Stimulated activated naive CD8-positive, alpha-beta T cell treated with anti-CD3 and anti-CD28 coated beads, Interleukin-15, amount 100 ng/mL, for 72 hours (primary cell): ENCODE data around the gene LRRK2.
"Not testable (repeated sequence)": the region's sequence is repeated elsewhere in the genome, so short reads cannot be mapped to it uniquely, and the experiment has no call there.

Experiments used
- ATAC-seq: fragments of 150-1000 bp; cut with Tn5 transposase; 2 replicates; pipeline ENCODE4 v1.10.0; 2021; ENCODE audit warnings: mild to moderate bottlenecking, moderate library complexity
- DNase-seq, 2 donors: peaks; one replicate each; pipeline ENCODE4 v3.0.0; 2021 to 2022
- H3K27ac Mint-ChIP-seq, 2 donors: one replicate each; pipeline ENCODE4 v1.8.0; 2022; ENCODE audit warnings: mild to moderate bottlenecking in 2 of 2, mixed read lengths in 2 of 2, moderate library complexity in 2 of 2
- H3K27me3 Mint-ChIP-seq: one replicate; pipeline ENCODE4 v1.8.0; 2022; ENCODE audit warnings: mixed read lengths
- H3K4me1 Mint-ChIP-seq: one replicate; pipeline ENCODE4 v1.8.0; 2022; ENCODE audit warnings: mild to moderate bottlenecking, mixed read lengths
- H3K4me3 Mint-ChIP-seq, 2 donors: one replicate each; pipeline ENCODE4 v1.8.0; 2022; ENCODE audit warnings: mild to moderate bottlenecking in 2 of 2, mixed read lengths in 2 of 2, moderate library complexity in 1 of 2
- H3K9me3 Mint-ChIP-seq, 2 donors: one replicate each; pipeline ENCODE4 v1.8.0; 2022; ENCODE audit warnings: mixed read lengths in 2 of 2

LRRK2 gene

DNA sequence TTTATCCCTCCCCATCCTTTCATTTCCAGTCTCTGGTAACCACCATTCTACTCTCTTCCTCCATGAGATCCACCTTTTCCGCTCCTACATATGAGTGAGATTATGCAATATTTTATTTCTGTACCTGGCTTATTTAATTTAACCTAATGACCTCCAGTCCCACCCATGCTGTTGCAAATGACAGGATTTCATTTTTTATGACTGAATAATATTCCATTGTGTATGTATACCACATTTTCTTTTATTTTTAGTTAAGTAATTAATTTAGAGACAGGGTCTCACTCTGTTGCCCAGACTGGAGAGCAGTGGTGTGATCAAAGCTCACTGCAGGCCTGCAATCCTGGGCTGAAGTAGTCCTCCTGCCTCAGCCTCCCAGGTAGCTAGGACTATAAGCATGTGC, 2.6 kb downstream of the LRRK2 start:
- Mint-ChIP-seq H3K27me3 (peaks cover 57% of the 10 kb centered on the region), H3K4me1 (peaks cover 6% of the 10 kb centered on the region), H3K9me3 (no peaks in the 10 kb centered on the region), H3K4me3 (no peak overlapping the region), H3K27ac (no peak overlapping the region)
- ATAC-seq = no peak
- DNase-seq = no peak

DNA sequence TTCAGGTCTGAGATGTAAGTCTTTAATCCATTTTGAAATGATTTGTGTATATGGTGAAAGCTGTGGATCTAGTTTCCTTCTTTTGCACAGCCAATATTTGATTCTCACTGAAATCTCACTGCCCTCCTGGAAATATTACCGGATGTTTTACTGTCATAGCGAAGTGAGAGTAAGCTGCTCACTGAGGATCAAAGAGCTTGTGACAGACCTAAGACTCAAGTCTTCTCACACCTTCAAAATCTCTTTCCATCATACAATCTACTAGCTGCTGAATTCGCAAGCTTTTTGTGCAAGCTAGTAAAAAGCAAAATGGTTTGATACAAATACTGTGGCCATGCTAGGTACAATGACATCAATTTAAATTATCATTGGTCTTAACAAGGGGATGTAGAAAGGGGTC, 3.9 kb downstream of the LRRK2 start:
- ATAC-seq (no peak), DNase-seq (no peak)
- H3K27ac Mint-ChIP-seq = no peak overlapping the region
- H3K4me3 Mint-ChIP-seq = no peak overlapping the region
- H3K4me1 Mint-ChIP-seq = peaks cover 6% of the 10 kb centered on the region
- peaks cover 44% of the 10 kb centered on the region for H3K27me3 Mint-ChIP-seq
- H3K9me3 Mint-ChIP-seq = no peaks in the 10 kb centered on the region

DNA sequence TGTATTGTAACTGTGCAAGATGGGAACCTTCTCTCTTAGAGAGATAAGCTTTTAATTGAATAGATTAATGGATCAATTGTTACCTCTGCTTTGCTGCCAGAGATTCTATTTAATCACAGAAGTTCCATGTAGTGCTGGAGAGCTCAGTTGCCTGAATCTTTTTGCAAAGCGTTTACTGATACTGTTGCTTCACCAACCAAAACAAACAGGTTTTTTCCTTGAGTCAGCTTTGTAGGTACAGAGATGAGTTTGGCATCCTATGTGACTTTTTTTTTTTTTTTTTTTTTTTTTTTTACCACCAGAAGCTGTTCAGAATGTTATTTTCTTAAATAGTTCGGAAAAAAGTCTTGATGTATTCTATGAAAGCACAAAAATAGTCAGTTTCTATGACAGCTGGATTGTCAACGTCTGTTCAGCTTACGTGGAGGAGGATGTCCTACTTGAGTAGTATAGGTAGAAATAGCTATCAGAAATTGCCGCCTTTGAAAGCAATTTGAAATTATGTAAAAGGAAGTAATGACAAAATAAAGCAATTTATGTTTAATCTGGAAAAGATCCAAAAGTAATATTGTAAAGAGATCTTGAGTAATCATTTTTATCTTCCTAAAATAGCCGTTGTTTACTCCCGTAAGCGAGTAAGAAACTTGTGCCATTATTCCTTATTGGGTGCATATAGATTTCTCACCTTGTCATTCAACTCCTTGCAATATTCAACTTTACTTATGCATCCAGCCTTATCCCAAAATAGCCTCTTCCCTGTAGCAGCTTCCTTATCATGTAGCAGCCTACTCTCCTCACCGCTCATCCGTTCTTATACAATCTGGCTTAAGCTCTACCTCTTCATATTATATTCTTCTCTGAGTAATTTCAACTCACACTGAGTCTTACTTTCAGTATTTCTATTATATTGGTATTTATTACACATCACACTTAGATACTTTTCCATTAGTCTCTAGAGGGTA, 5.2 kb downstream of the LRRK2 start:
- Mint-ChIP-seq H3K27me3 (peaks cover 36% of the 10 kb centered on the region), H3K27ac (no peak overlapping the region), H3K4me1 (peaks cover 6% of the 10 kb centered on the region), H3K4me3 (no peak overlapping the region), H3K9me3 (no peaks in the 10 kb centered on the region)
- DNase-seq (no peak), ATAC-seq (no peak)

DNA sequence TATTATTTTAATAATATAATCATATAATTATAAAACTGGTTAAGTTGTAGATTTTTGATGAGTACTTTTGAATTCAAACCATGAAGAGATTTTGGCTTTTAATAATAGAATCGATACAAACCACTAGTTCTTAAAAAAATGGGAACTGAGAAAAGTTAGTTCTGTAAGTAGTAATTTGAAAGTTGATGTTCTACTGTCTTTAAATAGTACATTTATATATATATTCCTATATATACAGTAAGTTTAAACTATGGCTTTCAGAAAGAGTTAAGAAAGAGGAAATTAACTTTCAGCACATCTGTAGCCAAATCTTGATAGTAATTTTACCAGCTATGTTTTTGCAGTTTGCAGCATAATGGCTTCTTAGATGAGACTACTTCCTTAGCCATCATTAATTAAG, 7.8 kb downstream of the LRRK2 start:
- no peak overlapping the region for H3K4me3 Mint-ChIP-seq
- H3K9me3 Mint-ChIP-seq = no peaks in the 10 kb centered on the region
- DNase-seq = no peak
- no peak for ATAC-seq
- H3K4me1 Mint-ChIP-seq = no peaks in the 10 kb centered on the region
- H3K27ac Mint-ChIP-seq = no peak overlapping the region
- H3K27me3 Mint-ChIP-seq = peaks cover 21% of the 10 kb centered on the region

DNA sequence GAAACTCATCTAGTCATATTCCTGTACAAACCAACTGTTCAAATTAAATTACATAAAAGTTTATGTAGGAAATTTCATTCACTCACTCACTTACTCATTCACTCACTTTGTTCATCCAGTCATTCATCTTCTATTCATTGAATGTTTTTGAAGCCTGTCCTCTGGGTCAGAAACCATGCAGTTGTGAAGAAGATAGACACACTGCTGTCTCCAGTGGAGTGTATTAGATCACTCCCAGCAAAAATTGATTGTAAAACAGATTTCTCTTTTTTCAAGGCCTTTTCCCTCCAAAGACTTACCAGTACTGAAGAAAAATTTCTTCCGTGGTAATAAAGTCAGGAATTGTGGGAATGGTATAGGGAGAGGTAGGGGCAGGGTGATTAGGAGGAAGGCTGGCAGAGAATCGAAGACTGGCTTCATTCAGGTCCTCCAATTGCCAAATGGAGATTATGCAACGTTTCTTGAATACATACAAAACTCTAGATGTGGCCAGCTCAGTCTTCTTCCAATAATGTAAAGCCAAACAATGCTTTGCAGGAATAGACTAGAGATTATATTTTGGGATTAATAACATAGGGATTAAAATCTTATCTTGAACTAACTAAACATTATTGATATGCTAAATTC, 9.1 kb downstream of the LRRK2 start:
- Mint-ChIP-seq H3K4me3 (no peak overlapping the region), H3K27me3 (peaks cover 9% of the 10 kb centered on the region), H3K4me1 (no peaks in the 10 kb centered on the region), H3K9me3 (no peaks in the 10 kb centered on the region), H3K27ac (no peak overlapping the region)
- no peak for ATAC-seq
- no peak for DNase-seq

DNA sequence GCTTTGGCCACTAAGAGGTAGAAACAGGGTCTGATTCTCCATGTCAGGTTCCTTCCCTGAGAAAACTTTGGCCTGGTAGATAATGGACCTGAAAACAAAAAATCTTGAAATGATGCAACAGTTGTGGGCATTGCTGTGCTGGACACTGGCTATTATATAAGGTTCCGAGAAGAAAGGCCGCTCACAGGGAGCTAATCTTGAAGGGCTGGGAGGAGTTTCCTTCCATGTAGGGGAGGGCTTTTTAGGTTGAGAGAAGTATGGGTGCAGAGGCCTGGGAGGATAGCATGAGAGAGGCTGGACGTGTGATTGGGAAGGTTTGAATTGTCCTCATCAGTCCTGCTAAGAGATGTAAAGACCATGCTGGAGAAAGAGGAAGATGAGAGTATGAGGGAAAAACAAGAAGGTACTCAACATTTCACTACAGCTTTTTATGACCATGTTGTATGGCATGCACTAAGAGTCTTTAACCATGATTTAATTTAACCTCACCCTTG, 11.6 kb downstream of the LRRK2 start:
- no peak overlapping the region for H3K27ac Mint-ChIP-seq
- ATAC-seq (no peak), DNase-seq (no peak)
- H3K27me3 Mint-ChIP-seq = peaks cover 9% of the 10 kb centered on the region
- no peak overlapping the region for H3K4me3 Mint-ChIP-seq
- no peaks in the 10 kb centered on the region for H3K9me3 Mint-ChIP-seq
- no peaks in the 10 kb centered on the region for H3K4me1 Mint-ChIP-seq

DNA sequence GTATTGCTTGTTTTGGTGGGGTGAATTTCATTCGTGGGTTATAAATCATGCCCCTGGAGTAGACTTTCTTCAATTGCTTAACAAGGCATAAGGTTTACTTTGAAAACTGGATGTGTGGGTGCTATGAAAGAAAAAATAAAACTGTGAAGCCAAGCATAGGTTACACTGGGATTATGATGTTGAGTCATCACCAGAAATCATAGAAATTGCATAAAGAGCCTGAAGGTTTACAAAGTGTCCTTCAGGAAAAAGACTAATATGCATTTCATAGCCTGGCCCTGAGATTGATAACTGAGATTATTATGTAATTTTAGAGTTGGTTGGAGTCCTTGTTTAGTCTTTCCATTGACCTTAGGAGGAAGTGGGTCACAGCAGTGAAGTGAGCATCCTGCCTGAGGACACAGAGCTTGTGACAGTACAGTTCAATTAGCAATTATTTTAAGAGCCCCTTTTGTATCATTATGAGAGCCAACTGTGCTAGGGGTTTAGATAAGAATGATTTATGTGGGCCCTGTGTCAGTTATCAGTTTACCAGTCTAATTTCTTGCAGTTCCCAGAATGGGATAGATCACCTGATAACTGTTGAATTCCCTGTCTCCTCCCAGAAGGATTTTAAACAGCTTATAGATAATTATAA, 13.6 kb downstream of the LRRK2 start:
- DNase-seq (no peak), ATAC-seq (no peak)
- Mint-ChIP-seq H3K4me1 (no peaks in the 10 kb centered on the region), H3K27me3 (peaks cover 9% of the 10 kb centered on the region), H3K9me3 (no peaks in the 10 kb centered on the region), H3K27ac (no peak overlapping the region), H3K4me3 (no peak overlapping the region)

DNA sequence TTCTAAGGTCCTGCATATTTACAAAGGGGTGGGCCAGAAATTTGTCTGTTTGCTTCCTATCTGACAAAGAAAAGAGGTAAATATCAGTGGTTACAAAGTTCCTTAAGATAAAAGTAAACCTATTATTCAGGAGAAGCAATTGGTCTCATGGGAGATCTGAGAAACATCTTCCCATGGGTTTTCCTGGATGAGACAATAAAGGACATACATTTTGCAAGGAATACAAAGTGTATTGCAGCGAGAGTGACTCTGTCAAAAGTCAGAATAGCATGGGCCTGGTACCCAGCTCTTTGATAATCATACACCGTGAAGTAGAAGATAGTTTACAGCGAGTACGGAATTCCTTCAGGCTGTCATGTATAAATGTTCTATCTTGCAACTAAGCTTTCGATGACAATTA, 14.2 kb downstream of the LRRK2 start:
- Mint-ChIP-seq H3K27ac (no peak overlapping the region), H3K27me3 (peaks cover 9% of the 10 kb centered on the region), H3K4me1 (no peaks in the 10 kb centered on the region), H3K9me3 (no peaks in the 10 kb centered on the region), H3K4me3 (no peak overlapping the region)
- no peak for ATAC-seq
- DNase-seq = no peak

DNA sequence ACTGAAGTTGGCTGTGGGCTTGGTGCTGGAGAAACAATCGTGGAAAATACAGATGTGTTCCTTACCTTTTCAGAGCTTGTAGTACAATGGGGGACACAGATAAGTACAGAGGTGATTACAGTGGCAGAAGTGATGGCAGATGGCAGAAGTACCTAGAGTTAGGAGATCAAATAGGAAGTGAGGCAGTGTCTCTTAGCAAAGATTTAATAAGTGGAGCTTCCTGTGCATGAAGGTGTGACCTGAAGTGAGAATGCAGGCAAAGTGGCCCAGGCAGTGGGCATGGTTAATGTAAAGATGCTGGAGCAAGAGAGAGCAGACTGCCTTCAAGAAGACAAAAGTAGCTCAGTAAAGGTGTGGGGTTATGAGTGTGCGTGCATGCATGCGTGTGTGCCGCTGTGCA, 16.0 kb downstream of the LRRK2 start:
- Mint-ChIP-seq H3K27me3 (peaks cover 9% of the 10 kb centered on the region), H3K9me3 (no peaks in the 10 kb centered on the region), H3K4me3 (no peak overlapping the region), H3K27ac (no peak overlapping the region), H3K4me1 (no peaks in the 10 kb centered on the region)
- ATAC-seq = no peak
- no peak for DNase-seq

DNA sequence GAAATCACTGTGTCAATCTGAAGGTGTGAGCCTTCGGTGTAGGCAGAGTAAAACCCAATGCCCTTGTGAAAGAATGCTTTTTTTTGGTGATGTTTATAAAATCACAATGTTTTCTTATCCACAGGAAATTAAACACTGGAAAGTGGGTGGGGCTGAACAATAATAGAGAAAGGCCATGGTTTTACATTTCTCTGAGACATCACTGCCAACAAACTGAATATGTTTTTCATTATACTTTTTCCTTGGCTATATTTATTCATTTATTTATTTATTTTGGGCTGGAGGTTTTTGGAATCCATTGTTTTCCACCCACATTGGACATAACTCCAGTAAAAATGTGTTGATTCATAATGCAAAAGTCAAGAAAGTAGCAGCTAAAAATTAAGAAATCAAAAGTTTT, 16.9 kb downstream of the LRRK2 start:
- Mint-ChIP-seq H3K27ac (no peak overlapping the region), H3K4me1 (no peaks in the 10 kb centered on the region), H3K9me3 (no peaks in the 10 kb centered on the region), H3K27me3 (no peaks in the 10 kb centered on the region), H3K4me3 (no peak overlapping the region)
- ATAC-seq (no peak), DNase-seq (no peak)

DNA sequence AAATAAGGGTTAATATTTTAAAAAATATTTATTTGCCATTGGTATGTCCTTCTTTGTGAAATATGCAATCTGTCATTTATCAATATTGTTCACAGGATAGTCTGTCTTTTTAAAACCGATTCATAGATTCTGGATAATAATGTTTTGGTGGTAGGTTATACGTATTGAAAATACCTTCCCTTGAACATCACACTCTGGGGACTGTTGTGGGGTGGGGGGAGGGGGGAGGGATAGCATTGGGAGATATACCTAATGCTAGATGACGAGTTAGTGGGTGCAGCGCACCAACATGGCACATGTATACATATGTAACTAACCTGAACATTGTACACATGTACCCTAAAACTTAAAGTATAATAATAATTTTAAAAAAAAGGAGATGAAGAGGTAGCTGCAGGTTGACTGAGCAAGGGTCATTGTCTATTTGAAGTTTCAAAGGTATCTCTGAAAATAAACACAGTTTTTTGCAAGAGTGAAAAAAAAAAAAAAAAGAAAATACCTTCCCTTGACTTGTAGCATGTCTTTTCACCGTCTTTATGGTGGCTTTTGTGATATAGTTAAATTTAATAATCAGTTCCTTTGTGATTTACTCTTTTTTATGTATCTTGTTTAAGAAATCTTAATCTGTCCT, 19.8 kb downstream of the LRRK2 start:
- not testable (repeated sequence) for DNase-seq, H3K4me3 Mint-ChIP-seq, H3K27ac Mint-ChIP-seq, ATAC-seq, H3K4me1 Mint-ChIP-seq, H3K9me3 Mint-ChIP-seq, H3K27me3 Mint-ChIP-seq

DNA sequence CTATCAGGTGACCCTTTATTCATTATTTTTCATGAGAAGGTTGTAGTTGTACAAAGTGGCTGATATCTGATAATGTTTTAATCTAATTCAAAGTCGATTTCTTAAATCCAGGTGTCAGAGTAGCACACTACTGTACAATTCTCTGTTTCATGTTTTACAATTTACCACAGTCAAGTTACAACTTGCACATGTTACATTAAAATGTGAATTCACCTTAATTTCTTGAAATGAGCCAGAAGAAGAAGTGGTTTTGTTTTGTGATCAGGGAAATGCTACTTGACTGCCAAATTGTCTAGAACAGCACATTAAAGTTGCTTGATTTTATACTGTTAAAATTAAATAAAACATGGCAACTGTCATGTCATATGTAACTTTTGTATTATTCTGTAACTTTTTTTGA, 23.2 kb downstream of the LRRK2 start:
- Mint-ChIP-seq H3K9me3 (peaks cover 0 to 6% of the 10 kb centered on the region in 2 donors), H3K4me3 (no peak overlapping the region), H3K4me1 (no peaks in the 10 kb centered on the region), H3K27me3 (no peaks in the 10 kb centered on the region), H3K27ac (no peak overlapping the region)
- DNase-seq (no peak), ATAC-seq (no peak)

DNA sequence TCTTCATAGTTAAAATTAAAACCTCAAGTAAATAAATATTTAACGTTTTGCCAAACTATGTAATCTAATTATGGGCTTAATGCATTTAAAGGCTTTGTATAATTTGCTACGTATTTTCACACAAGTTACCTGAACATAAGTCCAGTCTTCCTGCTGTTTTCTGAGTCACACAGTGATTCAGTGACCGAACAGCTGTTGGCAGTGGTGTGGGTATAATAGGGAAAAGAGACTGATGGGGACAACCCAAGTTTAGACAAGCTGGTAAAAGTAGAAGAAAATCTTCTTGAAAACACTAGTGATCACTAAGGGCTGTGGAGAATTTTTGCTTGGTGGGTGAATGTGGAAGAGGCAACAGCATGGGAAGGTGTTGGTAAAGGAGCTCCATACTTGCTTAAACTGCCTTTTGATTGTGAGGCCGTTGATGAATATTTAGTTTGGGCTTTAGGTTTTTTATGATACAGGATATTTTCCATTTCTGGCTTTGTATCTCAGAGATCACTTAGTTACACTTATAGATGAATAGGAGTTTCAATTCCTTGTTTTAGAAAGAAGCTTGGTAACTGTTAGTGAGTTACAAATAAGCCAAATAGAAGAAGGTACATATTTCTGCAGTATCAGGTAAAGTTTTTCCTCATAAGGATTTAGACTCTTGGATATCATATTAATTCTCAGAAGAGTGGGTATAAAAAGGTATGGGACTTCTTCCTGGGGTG, 23.9 kb downstream of the LRRK2 start:
- Mint-ChIP-seq H3K4me3 (no peak overlapping the region), H3K27me3 (no peaks in the 10 kb centered on the region)
- no peak for ATAC-seq

DNA sequence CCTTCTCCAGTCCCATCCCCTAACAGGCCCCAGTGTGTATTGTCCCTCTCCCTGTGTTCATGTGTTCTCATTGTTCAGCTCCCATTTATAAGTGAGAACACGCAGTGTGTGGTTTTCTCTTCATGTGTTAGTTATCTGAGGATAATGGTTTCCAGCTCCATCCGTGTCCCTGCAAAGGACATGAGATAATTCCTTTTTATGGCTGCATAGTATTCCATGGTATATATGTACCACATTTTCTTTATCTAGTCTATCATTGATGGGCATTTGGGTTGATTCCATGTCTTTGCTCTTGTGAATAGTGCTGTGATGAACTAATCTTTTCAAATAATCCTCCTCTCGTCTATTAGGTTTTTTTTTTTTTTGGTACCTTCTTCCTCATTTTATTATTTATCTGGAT, 25.9 kb downstream of the LRRK2 start:
- H3K9me3 Mint-ChIP-seq, ATAC-seq, H3K4me1 Mint-ChIP-seq, H3K27ac Mint-ChIP-seq, H3K27me3 Mint-ChIP-seq, DNase-seq, H3K4me3 Mint-ChIP-seq: not testable (repeated sequence)

More for the DNA sequence above, 23.9 kb downstream of the LRRK2 start:
- DNase-seq = no peak
- Mint-ChIP-seq H3K9me3 (peaks cover 0 to 6% of the 10 kb centered on the region in 2 donors), H3K4me1 (no peaks in the 10 kb centered on the region), H3K27ac (no peak overlapping the region)

DNA sequence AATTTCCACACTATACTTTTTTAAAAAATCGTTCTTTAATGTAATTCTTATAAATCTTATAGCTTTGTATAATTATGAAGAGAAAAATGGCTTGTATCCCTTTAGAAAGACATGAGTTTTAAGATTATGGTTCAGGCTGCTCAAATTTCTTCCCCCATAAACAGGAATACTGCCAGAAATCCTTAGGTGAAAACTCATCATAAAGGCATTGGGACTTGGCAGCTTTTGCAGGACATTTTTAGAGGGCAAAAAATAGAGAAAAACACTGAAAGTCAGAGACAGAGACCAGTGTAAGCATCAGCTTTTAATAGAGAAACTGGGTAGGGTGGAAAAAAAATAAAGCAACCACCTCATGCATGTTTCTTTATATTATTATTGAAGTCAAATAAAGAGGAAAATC, 29.1 kb downstream of the LRRK2 start:
- H3K4me1 Mint-ChIP-seq = no peaks in the 10 kb centered on the region
- peaks cover 5% of the 10 kb centered on the region for H3K27me3 Mint-ChIP-seq
- no peak overlapping the region for H3K27ac Mint-ChIP-seq
- ATAC-seq = no peak
- no peak for DNase-seq
- peaks cover 0 to 6% of the 10 kb centered on the region in 2 donors for H3K9me3 Mint-ChIP-seq
- no peak overlapping the region for H3K4me3 Mint-ChIP-seq
